ENCODE data around the gene RHOJ. TPM values are rescaled to one million over a fixed set of nuclear protein-coding genes. Genes with fewer than 3 reads are reported as not detected.

The RHOJ gene
- total and polyA plus RNA-seq, 2 of the 8 experiments (the other 6 are each of a cell fraction or from before 2014, with no cell fraction given) = 0.11 TPM; not detected in 1

GRCh38 chr14:63328787-63329737 lies 124.8 kb downstream of the RHOJ start:
- Histone ChIP-seq H3K4me2 (ENCODE audit: insufficient read depth in 1 of 2, low read depth in 2 of 2, low read length in 2 of 2) (no peak overlapping the region), H2AK5ac (ENCODE audit: low read depth, low read length) (no peak overlapping the region), H3K4me3 (ENCODE audit: extremely low read depth in 1 of 4, insufficient read depth in 2 of 4, low read depth in 3 of 4, low read length in 4 of 4) (no peak overlapping the region), H2BK12ac (ENCODE audit: low read depth, low read length) (no peak overlapping the region), H3K56ac (replicated peaks; ENCODE audit: insufficient read length, low read depth, low read length) (no peak overlapping the region), H3K18ac (ENCODE audit: extremely low read depth, low read length) (no peak overlapping the region), H3K9me3 (ENCODE audit: insufficient read depth in 2 of 2, low read depth in 1 of 2, low read length in 1 of 2) (no peaks in the 10 kb centered on the region), H4K5ac (ENCODE audit: insufficient read length, low read depth, low read length) (no peak overlapping the region), H3K79me2 (ENCODE audit: control insufficient read depth in 1 of 2, insufficient read depth in 2 of 2, low read length in 2 of 2) (no peaks in the 10 kb centered on the region), H3K27me3 (replicated peaks in 1 of 4; ENCODE audit: control insufficient read depth in 3 of 4, extremely low read depth in 1 of 4, insufficient read depth in 3 of 4, low read length in 3 of 4) (no peaks in the 10 kb centered on the region), H3K14ac (ENCODE audit: insufficient read length) (no peak overlapping the region), H2BK120ac (replicated peaks; ENCODE audit: low read depth, low read length) (no peak overlapping the region), H3K9ac (replicated peaks in 1 of 4; ENCODE audit: extremely low read depth in 1 of 4, low read depth in 3 of 4, low read length in 3 of 4) (no peak overlapping the region), H4K20me1 (replicated peaks in 1 of 2; ENCODE audit: control insufficient read depth in 1 of 2, insufficient read depth in 2 of 2, low read length in 2 of 2) (no peaks in the 10 kb centered on the region), H3K4ac (replicated peaks; ENCODE audit: insufficient read length, low read depth, low read length) (no peak overlapping the region), H3K79me1 (ENCODE audit: low read depth, low read length) (no peaks in the 10 kb centered on the region), H4K8ac (ENCODE audit: extremely low read depth, insufficient read depth, low read length) (no peak overlapping the region), H2BK15ac (ENCODE audit: low read length) (no peak overlapping the region), H2AFZ (ENCODE audit: low read length) (no peak overlapping the region), H3K23ac (ENCODE audit: insufficient read length) (no peak overlapping the region), H3K4me1 (replicated peaks in 1 of 4; ENCODE audit: control insufficient read depth in 3 of 4, insufficient read depth in 4 of 4, low read length in 3 of 4) (no peaks in the 10 kb centered on the region), H3K36me3 (ENCODE audit: control insufficient read depth in 2 of 4, insufficient read depth in 4 of 4, low read length in 3 of 4) (no peaks in the 10 kb centered on the region), H2BK20ac (ENCODE audit: low read length) (no peak overlapping the region), H3K23me2 (ENCODE audit: low read depth, low read length) (no peaks in the 10 kb centered on the region), H3K27ac (ENCODE audit: low read depth, low read length) (no peak overlapping the region), H2BK5ac (ENCODE audit: low read depth, low read length) (no peak overlapping the region), H4K91ac (replicated peaks; ENCODE audit: insufficient read length, low read length) (no peak overlapping the region)
- DNase-seq (ENCODE audit: low read depth in 1 of 2, low spot score in 2 of 2) (no peak), FAIRE-seq (no peak)
- ChIA-PET POLR2A (ENCODE audit: partially characterized antibody) (no interaction called here), CTCF (ENCODE audit: partially characterized antibody) (no interaction called here)
- 90% methylated on average over 6 of the region's 6 CpGs; no CpG with 5 or more reads in 1 of the 2 experiments for WGBS, 2 experiments (ENCODE audit: extremely low coverage in 1 of 2, insufficient coverage in 1 of 2, insufficient read length in 1 of 2, insufficient replicate concordance in 2 of 2, low coverage in 1 of 2, low lambda C conversion rate in 2 of 2, missing lambda C conversion rate in 1 of 2)
- no peak for TF ChIP-seq CHD1 (IDR thresholded peaks at IDR 0.05; ENCODE audit: low read depth, low read length)
- TF ChIP-seq GABPA (IDR thresholded peaks at IDR 0.05; ENCODE audit: borderline replicate concordance, insufficient read depth, low read length) = no peak
- no peak for TF ChIP-seq POLR2AphosphoS5 (IDR thresholded peaks at IDR 0.05; ENCODE audit: low read depth, low read length)
- no peak for TF ChIP-seq MAX (IDR thresholded peaks at IDR 0.05)
- TF ChIP-seq NRF1 (IDR thresholded peaks at IDR 0.05; ENCODE audit: low read depth, low read length) = no peak
- TF ChIP-seq CTBP2 (IDR thresholded peaks at IDR 0.05; ENCODE audit: borderline replicate concordance, insufficient read depth, insufficient read length, low read length) = no peak
- TF ChIP-seq TEAD4 (IDR thresholded peaks at IDR 0.05; ENCODE audit: low read depth, low read length) = no peak
- TF ChIP-seq FOSL1 (IDR thresholded peaks at IDR 0.05; ENCODE audit: insufficient read depth, low read depth, low read length) = no peak
- no peak for TF ChIP-seq RFX5 (IDR thresholded peaks at IDR 0.05; ENCODE audit: borderline replicate concordance, low read depth, low read length)
- TF ChIP-seq EGR1 (IDR thresholded peaks at IDR 0.05; ENCODE audit: borderline replicate concordance, low read depth, low read length) = no peak
- no peak for TF ChIP-seq PHF8 (conservative IDR thresholded peaks at IDR 0.05; ENCODE audit: low read depth, low read length)
- no peak for TF ChIP-seq SIRT6 (IDR thresholded peaks at IDR 0.05; ENCODE audit: low read length)
- TF ChIP-seq CHD2 (IDR thresholded peaks at IDR 0.05; ENCODE audit: low read length) = no peak

All from H1 (cell line).